Choroid plexus epithelial cell (primary cell): ENCODE data around the gene COL13A1.

Experiments used
- DNase-seq: peaks from one replicate; pipeline ENCODE4 v3.0.0-alpha.2; 2010; ENCODE audit warnings: low read depth
- H3K4me3 ChIP-seq: 2 replicates; pipeline ENCODE4 v1.5.1; 2011; ENCODE audit warnings: low read depth, mild to moderate bottlenecking, control low read depth, low read length, moderate library complexity
- CTCF ChIP-seq: conservative IDR thresholded peaks from 2 replicates; pipeline ENCODE4 v1.5.1; 2011; ENCODE audit warnings: low read depth, mild to moderate bottlenecking, control low read depth, inconsistent platforms, low read length, moderate library complexity

Gene COL13A1

GRCh38 chr10:69959911-69960310 is 158.2 kb downstream of the COL13A1 start:
- TF ChIP-seq CTCF = no peak
- DNase-seq = no peak
- no peak overlapping the region for H3K4me3 ChIP-seq

- TF ChIP-seq CTCF = no peak
- DNase-seq = no peak
- no peak overlapping the region for H3K4me3 ChIP-seq
These were observed 158.9 kb downstream of the COL13A1 start for GRCh38 chr10:69960606-69960987.

DNA sequence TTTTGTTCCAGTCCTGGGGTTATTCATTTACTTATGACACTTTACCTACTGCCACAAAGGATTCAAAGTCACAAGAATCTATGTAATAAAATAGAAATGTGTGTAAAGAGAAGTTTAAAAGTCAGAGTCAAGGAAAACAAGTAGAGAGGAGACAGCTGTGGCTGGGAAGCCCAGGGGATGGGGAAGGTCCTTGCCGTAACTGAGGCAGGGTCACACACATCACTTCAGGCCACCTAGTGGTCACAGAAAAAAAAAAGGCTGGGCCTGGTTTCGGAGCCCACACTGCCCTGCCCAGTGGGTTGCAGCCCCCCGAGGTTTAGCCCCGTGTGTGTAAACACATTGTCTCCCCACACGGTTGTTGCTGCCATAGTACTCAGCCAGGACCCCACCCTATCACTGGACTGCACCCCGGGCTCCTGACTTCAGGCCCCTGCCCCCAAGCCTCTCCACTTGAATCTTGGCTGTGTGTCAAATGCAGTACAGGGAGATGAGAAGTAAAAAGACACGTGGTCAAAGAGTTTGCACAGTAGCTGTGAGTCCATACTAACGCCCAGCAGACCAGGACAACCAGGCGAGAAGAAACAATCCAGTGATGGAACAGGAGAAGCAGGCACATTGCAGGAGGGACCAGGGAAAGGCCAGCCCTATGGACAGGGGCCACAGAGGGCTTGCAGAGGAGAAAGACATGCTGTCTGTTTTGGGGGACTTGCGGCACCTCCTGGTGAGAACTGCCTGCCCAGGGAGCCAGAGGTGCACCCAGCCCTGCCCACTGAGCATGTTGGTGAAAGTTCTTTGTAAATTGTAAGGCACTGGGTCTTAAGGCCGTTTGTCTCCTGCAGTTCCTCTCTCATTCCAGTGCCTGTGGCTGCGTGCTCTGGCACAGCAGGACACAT is 159.5 kb downstream of the COL13A1 start:
- DNase-seq = peak; percentile 70
- TF ChIP-seq CTCF = peak; percentile 59
- H3K4me3 ChIP-seq = no peak overlapping the region

DNA sequence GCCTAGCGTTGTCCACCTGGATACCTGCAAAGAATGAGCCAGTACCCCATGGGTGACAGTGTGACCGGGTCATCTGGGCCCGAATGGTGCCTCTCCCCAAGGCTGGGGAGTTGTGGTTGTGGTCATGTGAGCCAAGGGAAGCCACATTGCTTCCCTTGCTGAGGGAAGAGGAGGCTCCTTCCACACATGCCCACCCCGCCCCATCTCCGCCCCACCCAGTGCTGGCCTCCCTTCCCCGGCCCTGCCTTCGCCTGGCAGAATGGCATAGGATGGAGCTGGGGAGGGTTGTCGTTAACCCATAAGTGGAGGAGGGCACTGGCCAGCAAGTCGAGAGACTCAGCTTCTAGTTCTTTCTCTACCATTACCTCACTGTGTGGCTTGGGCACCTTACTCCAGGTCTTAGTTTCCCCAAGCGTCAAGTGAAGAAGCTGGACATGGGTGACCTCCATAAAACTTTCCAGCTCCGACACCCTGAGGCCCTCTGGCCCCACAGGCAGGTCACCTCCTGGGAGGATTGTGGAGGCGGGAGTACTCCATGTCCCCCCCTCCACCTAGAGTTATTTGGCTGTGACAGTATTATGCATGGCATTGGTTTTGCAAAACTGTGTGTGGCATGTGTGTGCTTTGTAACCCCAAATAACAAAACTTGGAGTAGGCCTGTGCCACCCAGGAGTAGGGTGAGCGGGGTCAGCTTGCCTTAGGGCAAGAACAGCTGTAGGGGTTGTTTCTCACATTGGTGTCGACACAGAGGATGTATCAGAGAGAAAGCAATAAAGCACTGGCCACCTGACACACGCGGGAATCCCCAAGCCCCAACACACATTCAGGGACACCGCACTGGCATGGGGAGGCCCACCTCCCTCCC is 160.4 kb downstream of the COL13A1 start:
- TF ChIP-seq CTCF = no peak
- DNase-seq = no peak
- H3K4me3 ChIP-seq = no peak overlapping the region

DNA sequence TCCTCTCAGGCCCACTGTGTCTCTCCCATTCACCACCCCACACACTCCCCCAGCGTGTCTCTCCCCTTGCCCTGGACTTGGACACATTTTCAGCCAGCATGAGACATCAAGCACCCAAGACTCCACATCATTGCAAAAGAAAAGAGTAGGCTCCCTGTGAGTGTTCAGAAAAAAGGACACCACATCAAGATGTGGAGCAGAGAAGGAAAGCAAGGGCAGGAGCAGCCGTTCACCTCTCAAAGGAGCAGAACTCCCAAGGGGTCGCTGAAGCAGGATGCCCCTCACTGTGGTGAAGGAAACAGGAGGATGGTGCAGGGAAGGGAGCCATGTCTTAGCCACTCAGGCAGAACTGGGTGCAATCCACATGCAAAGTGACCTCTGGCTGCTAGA is 161.0 kb downstream of the COL13A1 start:
- H3K4me3 ChIP-seq = no peak overlapping the region
- no peak for DNase-seq
- no peak for TF ChIP-seq CTCF

GRCh38 chr10:69963178-69963834 is 161.6 kb downstream of the COL13A1 start:
- no peak for DNase-seq
- TF ChIP-seq CTCF = no peak
- H3K4me3 ChIP-seq = no peak overlapping the region
